ENCODE data around the gene ZNF428. TPM values are rescaled to one million over a fixed set of nuclear protein-coding genes. Genes with fewer than 3 reads are reported as not detected.

Gene ZNF428
- total and polyA plus RNA-seq, 11 donors = 25.1 to 64.5 (median 31.3) TPM

GRCh38 chr19:43667126-43667875 lies 47.9 kb upstream of the ZNF428 start:
- no peaks in the 10 kb centered on the region for H3K27me3 ChIP-seq
- TF ChIP-seq CTCF (IDR thresholded peaks at IDR 0.05) = no peak
- TF ChIP-seq POLR2A (IDR thresholded peaks at IDR 0.05) = no peak
- intact Hi-C loops (cut with DNase I) = loop anchor here in 3 of 10 donors (5.0 to 10.0 kb wide), 3 partner anchors 70 to 132 kb away; partner anchors contain the start of genes ZNF575 (in 2 of the 3) and SMG9 (in 1 of the 3)
- WGBS, 4 donors = 49 to 64% (median 58%) methylated on average over 26 of the region's 26 CpGs
- peak overlapping the region in 7 of 12 donors; percentile 26 to 94 (median 92) for H3K27ac ChIP-seq
- peak in 4 of 5 donors; percentile 14 to 34 (median 34) for DNase-seq
- ATAC-seq = no peak
- H3K9me3 ChIP-seq = no peaks in the 10 kb centered on the region
- peaks cover 0 to 78% (median 18%) of the 10 kb centered on the region in 12 donors for H3K4me1 ChIP-seq
- peaks cover 0 to 41% (median 8%) of the 10 kb centered on the region in 9 donors for H3K36me3 ChIP-seq
- H3K4me3 ChIP-seq = peak overlapping the region in 10 of 12 donors; percentile 25 to 83 (median 61)

DNA sequence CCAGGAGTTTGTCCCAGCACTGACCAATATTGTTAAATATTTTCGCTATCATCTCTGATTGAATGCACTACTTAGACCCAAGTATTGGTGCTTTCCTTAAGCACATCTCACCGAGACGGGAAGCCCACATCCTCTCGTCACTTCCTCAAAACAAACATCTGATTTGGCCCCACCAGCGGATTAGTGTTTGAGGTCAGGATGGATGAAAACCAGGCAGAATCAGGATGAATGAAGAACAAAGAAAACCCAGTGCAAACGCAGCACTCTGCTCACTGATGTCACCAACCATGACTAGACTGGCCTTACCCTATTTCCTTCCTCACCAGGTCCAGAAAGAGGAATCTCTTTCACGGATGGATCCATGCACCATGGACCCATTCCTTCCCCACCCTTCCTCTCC lies 44.6 kb upstream of the ZNF428 start:
- H3K27me3 ChIP-seq = no peaks in the 10 kb centered on the region
- H3K36me3 ChIP-seq = peaks cover 0 to 69% (median 19%) of the 10 kb centered on the region in 9 donors
- peak overlapping the region in 5 of 12 donors; percentile 4 to 63 (median 39) for H3K27ac ChIP-seq
- H3K4me3 ChIP-seq = no peak overlapping the region
- TF ChIP-seq POLR2A (IDR thresholded peaks at IDR 0.05) (no peak), CTCF (IDR thresholded peaks at IDR 0.05) (no peak)
- 47 to 60% (median 57%) methylated on average over 7 of the region's 7 CpGs for WGBS, 4 donors
- intact Hi-C loops (cut with DNase I) = loop anchor here in 2 of 10 donors (10.0 kb wide), 1 partner anchor 129 kb away; the partner anchor contains the start of gene ZNF575 (in 2 of the 2)
- DNase-seq = peak in 1 of 5 donors; percentile 18
- H3K9me3 ChIP-seq = no peaks in the 10 kb centered on the region
- peaks cover 0 to 46% (median 8%) of the 10 kb centered on the region in 12 donors for H3K4me1 ChIP-seq
- no peak for ATAC-seq

DNA sequence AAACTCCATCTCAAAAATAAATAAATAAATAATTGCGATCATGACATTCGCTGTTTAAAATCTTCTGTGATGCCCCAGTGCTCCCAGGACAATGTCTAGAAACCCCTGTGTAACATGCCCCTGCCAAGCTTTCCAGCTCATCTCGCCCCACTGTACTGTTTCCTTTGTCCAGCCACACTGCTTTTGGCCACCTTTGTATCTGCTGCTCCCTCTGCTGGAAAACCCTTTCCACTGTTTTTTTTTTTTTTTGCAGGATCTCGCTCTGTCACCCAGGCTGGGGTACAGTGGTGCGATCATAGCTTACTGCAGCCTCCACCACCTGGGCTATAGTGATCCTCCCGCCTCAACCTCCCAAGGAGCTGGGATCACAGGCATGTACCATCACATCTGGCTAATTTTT lies 43.1 kb upstream of the ZNF428 start:
- H3K27ac ChIP-seq = no peak overlapping the region
- DNase-seq (no peak), ATAC-seq (no peak)
- H3K4me1 ChIP-seq = peaks cover 0 to 41% (median 2%) of the 10 kb centered on the region in 12 donors
- no peak overlapping the region for H3K4me3 ChIP-seq
- no peaks in the 10 kb centered on the region for H3K27me3 ChIP-seq
- peaks cover 0 to 9% (median 2%) of the 10 kb centered on the region in 12 donors for H3K9me3 ChIP-seq
- WGBS, 4 donors = 83 to 94% (median 91%) methylated on average over 6 of the region's 6 CpGs
- peak in 7 of 12 donors; percentile 8 to 41 (median 26) for TF ChIP-seq CTCF (IDR thresholded peaks at IDR 0.05)
- TF ChIP-seq POLR2A (IDR thresholded peaks at IDR 0.05) = no peak
- intact Hi-C loops (cut with DNase I) = loop anchor here in 2 of 10 donors (10.0 kb wide), 1 partner anchor 128 kb away; the partner anchor contains the start of gene ZNF575 (in 2 of the 2)
- peaks cover 0 to 83% (median 21%) of the 10 kb centered on the region in 9 donors for H3K36me3 ChIP-seq

DNA sequence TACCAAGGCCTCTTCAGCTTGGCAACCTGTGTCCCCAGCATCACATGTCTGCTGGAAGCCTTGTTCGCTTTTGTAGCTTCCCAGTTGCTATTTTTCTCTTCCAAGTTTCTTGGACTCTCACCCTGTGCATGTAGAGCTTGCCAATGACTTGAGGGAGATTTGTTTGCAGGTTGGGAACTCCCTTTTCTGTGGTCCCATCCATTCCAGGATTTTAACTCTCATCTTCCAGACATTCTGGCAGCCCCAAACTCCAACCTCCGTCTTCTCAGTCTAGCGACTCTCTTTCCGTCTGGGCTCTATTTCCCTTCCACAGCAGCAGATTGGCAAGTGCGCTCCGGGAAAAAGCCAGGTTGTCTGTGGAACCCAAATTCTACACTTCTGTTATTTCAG lies 41.5 kb upstream of the ZNF428 start:
- Histone ChIP-seq H3K27me3 (no peaks in the 10 kb centered on the region), H3K4me3 (no peak overlapping the region), H3K4me1 (peaks cover 0 to 26% (median 0%) of the 10 kb centered on the region in 12 donors), H3K27ac (no peak overlapping the region), H3K36me3 (peaks cover 0 to 84% (median 13%) of the 10 kb centered on the region in 9 donors), H3K9me3 (peaks cover 0 to 9% (median 2%) of the 10 kb centered on the region in 12 donors)
- intact Hi-C loops (cut with DNase I) = loop anchor here in 2 of 10 donors (10.0 kb wide), 1 partner anchor 126 kb away; the partner anchor contains the start of gene ZNF575 (in 2 of the 2)
- no peak for TF ChIP-seq POLR2A (IDR thresholded peaks at IDR 0.05)
- TF ChIP-seq CTCF (IDR thresholded peaks at IDR 0.05) = no peak
- ATAC-seq (no peak), DNase-seq (no peak)
- 90 to 97% (median 96%) methylated on average over 6 of the region's 6 CpGs for WGBS, 4 donors

All from heart left ventricle (tissue), 16 donors.